Large intestine (tissue), 3 donors: ENCODE results near the gene VAV1. TPM values are rescaled to one million over a fixed set of nuclear protein-coding genes. Genes with fewer than 3 reads are reported as not detected.
"Not testable (repeated sequence)": the region's sequence is repeated elsewhere in the genome, so short reads cannot be mapped to it uniquely, and the experiment has no call there.

Experiments used
- DNase-seq, 2 donors: peaks; one replicate each; pipeline versions ENCODE4 v3.0.0 to v3.0.0-alpha.2; 2013
- H3K27ac ChIP-seq: one replicate; pipeline ENCODE4 v1.5.1; 2013; ENCODE audit warnings: low read length
- H3K27me3 ChIP-seq: 2 replicates; pipeline ENCODE4 v1.6.1; 2013; ENCODE audit warnings: low read length; ENCODE audit not compliant: control insufficient read depth, insufficient read depth
- H3K36me3 ChIP-seq: 2 replicates; pipeline ENCODE4 v1.6.1; 2013; ENCODE audit warnings: low read length; ENCODE audit not compliant: control insufficient read depth, insufficient read depth
- H3K4me1 ChIP-seq: one replicate; pipeline ENCODE4 v1.6.1; 2013; ENCODE audit warnings: low read length; ENCODE audit not compliant: control insufficient read depth, insufficient read depth
- H3K4me3 ChIP-seq: one replicate; pipeline ENCODE4 v1.5.1; 2013; ENCODE audit warnings: low read length
- H3K9me3 ChIP-seq: one replicate; pipeline ENCODE4 v1.6.1; 2013; ENCODE audit warnings: mild to moderate bottlenecking, low read depth, low read length, moderate library complexity; ENCODE audit not compliant: control insufficient read depth
- WGBS: methylation state at CpG from one replicate; pipeline ENCODE4 v1.1.5; 2013; ENCODE audit warnings: low lambda C conversion rate; ENCODE audit not compliant: insufficient coverage; 5-methylcytosine and 5-hydroxymethylcytosine counted together
- polyA plus RNA-seq: library from polyadenylated mRNA; unstranded; fragments of 120-200 nt; gene quantifications from one replicate; pipeline ENCODE4 v1.2.1, GENCODE V29; 2013

The VAV1 gene
- polyA plus RNA-seq, 1 donor = 3.2 TPM

DNA sequence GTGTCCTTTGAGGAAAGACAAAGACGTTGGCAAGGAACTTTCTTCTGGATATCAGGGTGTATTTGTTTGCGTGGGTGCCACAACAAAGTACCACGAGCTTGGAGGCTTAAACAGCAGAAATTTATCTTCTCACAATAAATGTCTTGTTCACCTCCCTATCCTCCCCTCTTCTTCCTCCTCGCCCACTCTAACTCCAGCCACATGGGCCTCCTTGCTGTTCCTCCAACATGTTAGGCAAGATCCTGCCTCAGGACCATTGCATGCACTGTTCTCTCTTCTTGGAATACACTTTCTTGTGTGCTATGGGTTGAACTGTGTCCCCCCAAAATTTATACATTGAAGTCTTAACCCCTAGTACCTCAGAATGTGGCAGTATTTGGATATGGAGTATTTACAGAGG is 45.7 kb downstream of the VAV1 start:
- Histone ChIP-seq H3K36me3 (no peaks in the 10 kb centered on the region), H3K4me3 (no peak overlapping the region), H3K27ac (no peak overlapping the region), H3K4me1 (no peaks in the 10 kb centered on the region), H3K9me3 (no peaks in the 10 kb centered on the region), H3K27me3 (no peaks in the 10 kb centered on the region)
- 100% methylated on average over 1 of the region's 4 CpGs for WGBS
- no peak for DNase-seq

DNA sequence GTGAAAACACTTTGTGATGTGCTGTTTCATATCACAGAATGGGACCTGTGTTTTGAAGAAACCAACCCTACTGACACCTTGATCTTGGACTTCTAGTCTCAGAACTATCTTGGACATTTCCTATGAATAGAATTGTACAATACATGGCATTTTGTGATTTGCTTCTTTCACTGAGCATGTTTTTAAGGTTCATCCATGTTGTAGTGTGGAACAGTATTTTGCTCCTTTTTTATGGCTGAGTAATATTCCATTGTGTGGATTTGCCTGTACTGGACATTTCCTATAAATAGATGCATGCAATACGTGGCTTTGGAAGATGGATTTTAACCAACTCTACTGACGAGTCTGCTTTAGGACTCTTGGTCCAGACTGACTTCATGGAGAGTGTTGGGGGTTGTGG is 46.8 kb downstream of the VAV1 start:
- Histone ChIP-seq H3K27ac (no peak overlapping the region), H3K4me1 (no peaks in the 10 kb centered on the region), H3K27me3 (no peaks in the 10 kb centered on the region), H3K36me3 (no peaks in the 10 kb centered on the region), H3K4me3 (no peak overlapping the region), H3K9me3 (no peaks in the 10 kb centered on the region)
- no peak for DNase-seq
- WGBS = no CpG with 5 or more reads among the region's 2 CpGs

DNA sequence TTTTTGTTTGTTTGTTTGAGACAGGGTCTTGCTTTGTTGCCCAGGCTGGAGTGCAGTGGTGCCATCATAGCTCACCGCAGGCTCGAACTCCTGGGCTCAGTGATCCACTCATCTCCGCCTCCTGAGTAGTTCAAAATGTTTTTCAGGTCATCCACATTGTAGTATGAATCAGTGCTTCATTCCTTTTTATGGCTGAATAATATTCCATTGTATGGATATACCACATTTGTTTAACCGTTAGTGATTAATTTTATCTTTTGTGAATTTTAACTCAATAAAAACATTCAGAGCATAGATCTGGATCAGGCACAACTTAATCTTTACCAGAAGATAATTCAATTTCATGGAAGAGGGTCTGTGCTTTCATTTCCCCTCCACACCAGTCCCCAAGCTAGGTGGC is 47.7 kb downstream of the VAV1 start:
- Histone ChIP-seq H3K36me3 (no peaks in the 10 kb centered on the region), H3K27me3 (no peaks in the 10 kb centered on the region), H3K4me1 (no peaks in the 10 kb centered on the region), H3K27ac (no peak overlapping the region), H3K4me3 (no peak overlapping the region), H3K9me3 (no peaks in the 10 kb centered on the region)
- 100% methylated on average over 1 of the region's 4 CpGs for WGBS
- DNase-seq = no peak

DNA sequence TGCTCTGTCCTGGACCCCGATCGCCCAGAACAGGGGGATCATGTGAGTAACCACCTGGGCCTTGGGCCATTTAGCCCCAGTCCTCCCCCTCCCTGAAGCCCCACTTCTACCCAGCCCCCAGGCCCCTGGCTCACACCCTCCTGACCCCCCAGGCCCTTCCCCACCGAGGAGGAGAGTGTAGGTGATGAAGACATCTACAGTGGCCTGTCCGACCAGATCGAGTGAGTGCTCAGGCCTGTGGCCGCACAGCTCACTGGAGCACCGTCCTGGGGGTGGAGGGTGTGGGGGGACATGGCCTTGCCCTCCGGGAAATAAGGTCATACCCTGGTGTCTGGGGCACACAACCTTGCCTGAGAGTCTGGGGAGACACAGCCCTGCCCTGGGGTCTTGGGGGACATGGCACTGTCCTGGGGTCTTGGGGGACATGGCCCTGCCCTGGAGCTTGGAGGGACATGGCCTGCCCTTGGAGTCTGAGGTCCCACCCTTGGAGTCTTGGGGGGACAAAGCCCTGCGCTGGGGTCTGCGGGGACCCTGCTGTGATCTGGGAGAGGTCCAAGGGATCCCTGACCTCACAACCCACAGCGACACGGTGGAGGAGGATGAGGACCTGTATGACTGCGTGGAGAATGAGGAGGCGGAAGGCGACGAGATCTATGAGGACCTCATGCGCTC is 49.3 kb downstream of the VAV1 start:
- Histone ChIP-seq H3K27ac (no peak overlapping the region), H3K36me3 (no peaks in the 10 kb centered on the region), H3K9me3 (no peaks in the 10 kb centered on the region), H3K4me3 (no peak overlapping the region), H3K27me3 (no peaks in the 10 kb centered on the region), H3K4me1 (no peaks in the 10 kb centered on the region)
- no peak for DNase-seq
- no CpG with 5 or more reads among the region's 17 CpGs for WGBS

DNA sequence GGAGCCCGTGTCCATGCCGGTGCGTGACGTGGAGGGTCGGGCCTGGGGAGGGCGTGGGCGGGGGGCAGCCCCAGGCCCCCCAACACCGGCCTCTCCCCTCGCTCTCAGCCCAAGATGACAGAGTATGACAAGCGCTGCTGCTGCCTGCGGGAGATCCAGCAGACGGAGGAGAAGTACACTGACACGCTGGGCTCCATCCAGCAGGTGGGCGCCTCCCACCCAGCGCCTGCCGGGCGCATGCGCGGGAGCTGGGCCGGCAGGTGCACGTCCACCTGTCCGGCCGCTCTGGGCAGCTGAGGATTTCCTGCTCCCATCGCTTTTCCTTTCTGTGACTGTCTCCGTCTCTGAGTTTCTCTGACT is 49.8 kb downstream of the VAV1 start:
- DNase-seq = no peak

DNA sequence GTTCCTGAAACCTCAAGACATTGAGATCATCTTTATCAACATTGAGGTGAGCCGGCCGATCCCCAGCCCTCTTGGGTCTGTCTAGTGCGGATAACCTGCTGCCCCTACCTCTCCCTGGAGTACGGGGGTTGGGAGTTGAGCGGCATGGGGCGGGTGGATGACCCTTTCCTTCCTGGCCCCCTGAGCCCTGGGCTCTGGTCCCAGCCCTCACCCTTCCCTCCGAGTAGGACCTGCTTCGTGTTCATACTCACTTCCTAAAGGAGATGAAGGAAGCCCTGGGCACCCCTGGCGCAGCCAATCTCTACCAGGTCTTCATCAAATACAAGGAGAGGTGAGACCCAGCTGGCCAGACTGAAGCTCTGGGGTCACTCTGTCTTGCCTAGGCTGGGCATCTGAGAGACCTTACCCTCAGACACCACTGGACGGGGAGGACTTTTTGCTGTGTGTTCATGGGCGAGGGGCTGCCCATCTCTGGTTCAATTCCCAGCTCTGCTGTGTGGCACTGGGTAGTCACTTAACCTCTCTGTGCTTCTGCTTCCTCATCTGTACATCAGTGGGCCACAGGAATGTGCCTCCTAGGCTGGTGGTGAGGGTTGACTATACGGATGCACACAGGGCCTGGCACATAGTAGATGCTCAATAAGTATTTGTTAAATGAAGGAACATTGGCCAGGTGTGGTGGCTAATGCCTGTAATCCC is 52.7 kb downstream of the VAV1 start:
- H3K36me3 ChIP-seq = no peaks in the 10 kb centered on the region
- no peaks in the 10 kb centered on the region for H3K9me3 ChIP-seq
- no peak overlapping the region for H3K27ac ChIP-seq
- no CpG with 5 or more reads among the region's 12 CpGs for WGBS
- no peaks in the 10 kb centered on the region for H3K4me1 ChIP-seq
- H3K27me3 ChIP-seq = no peaks in the 10 kb centered on the region
- no peak overlapping the region for H3K4me3 ChIP-seq
- no peak for DNase-seq

More for the DNA sequence above, 49.8 kb downstream of the VAV1 start:
- no peak overlapping the region for H3K4me3 ChIP-seq
- WGBS = no CpG with 5 or more reads among the region's 25 CpGs
- H3K27ac ChIP-seq = no peak overlapping the region
- no peaks in the 10 kb centered on the region for H3K4me1 ChIP-seq
- no peaks in the 10 kb centered on the region for H3K27me3 ChIP-seq
- H3K36me3 ChIP-seq = no peaks in the 10 kb centered on the region
- H3K9me3 ChIP-seq = no peaks in the 10 kb centered on the region

DNA sequence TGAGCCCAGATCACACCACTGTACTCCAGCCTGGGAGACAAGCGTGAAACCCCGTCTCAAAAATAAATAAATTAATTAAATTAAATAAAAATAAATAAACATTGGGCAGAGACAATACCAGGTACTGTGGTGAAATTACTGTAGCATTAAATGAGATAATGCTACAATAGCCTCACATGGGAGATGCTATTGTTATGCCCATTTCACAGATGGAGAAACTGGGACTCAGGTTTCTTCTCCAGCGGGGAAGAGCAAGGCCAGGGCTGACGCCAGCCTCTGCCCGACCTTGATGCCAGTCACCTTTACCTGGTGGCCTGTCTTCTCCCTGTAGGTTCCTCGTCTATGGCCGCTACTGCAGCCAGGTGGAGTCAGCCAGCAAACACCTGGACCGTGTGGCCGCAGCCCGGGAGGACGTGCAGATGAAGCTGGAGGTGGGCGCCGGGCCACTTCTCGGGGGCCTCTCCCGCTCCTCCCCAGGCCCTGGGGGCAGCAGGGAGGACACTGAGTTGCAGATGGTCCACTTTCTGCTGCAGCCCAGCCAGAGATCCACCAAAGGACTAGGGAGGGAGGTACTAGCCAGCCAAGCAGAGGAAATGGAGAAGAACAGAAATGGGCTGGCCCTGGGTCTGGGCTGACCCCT is 53.9 kb downstream of the VAV1 start:
- WGBS = 100% methylated on average over 2 of the region's 15 CpGs
- no peak for DNase-seq
- no peaks in the 10 kb centered on the region for H3K4me1 ChIP-seq
- no peaks in the 10 kb centered on the region for H3K27me3 ChIP-seq
- no peak overlapping the region for H3K27ac ChIP-seq
- no peaks in the 10 kb centered on the region for H3K9me3 ChIP-seq
- no peaks in the 10 kb centered on the region for H3K36me3 ChIP-seq
- H3K4me3 ChIP-seq = no peak overlapping the region

DNA sequence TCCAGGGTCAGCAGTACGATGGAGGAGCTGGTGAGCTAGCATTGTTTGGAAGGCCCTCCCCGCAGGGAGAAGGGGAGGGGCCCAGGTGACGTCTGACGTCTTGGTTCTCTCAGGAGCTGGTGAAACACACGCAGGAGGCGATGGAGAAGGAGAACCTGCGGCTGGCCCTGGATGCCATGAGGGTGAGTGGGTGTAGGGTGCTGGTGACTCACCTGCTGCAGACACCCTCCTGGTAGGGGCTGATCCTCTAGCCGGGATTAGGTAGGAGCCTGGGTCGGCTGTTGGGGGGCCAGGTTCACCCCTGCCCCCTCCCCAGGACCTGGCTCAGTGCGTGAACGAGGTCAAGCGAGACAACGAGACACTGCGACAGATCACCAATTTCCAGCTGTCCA is 55.8 kb downstream of the VAV1 start:
- H3K4me1 ChIP-seq = no peaks in the 10 kb centered on the region
- H3K9me3 ChIP-seq = no peaks in the 10 kb centered on the region
- DNase-seq = no peak
- WGBS = no CpG with 5 or more reads among the region's 14 CpGs
- no peaks in the 10 kb centered on the region for H3K27me3 ChIP-seq
- no peaks in the 10 kb centered on the region for H3K36me3 ChIP-seq
- H3K4me3 ChIP-seq = no peak overlapping the region
- no peak overlapping the region for H3K27ac ChIP-seq

DNA sequence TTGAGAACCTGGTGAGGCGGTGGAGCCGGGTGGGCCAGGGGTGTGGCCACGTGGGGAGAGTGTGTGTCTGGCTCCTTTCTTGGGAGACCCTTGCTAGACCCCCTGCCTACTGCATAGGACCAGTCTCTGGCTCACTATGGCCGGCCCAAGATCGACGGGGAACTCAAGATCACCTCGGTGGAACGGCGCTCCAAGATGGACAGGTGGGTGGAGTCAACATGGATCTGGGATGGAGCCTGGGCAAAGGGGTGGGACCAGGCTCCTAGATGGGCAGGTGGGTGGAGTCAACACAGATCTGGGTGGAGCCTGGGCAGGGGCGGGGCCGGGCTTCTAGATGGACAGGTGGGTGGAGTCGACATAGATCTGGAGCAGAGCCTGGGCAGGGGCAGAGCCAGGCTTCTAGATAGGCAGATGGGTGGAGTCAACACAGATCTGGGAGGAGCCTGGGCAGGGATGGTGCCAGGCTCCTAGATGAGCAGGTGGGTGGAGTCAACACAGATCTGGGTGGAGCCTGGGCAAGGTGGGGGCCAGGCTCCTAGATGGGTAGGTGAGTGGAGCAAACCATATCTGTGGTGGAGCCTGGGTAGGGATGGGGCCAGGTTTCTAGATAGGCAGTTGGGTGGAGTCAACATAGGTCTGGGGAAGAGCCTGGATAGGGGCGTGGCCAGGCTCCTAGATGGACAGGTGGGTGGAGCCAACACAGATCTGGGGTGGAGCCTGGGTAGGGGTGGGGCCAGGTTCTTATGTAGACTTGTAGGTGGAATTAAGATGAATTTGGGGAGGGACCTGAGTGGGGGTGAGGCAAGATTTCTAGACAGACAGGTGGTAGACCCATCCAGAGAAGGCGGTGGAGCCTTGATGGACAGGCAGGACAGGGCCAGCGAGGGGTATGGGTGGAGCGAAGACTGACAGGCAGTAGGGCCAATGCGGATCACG is 56.5 kb downstream of the VAV1 start:
- Histone ChIP-seq H3K27ac (no peak overlapping the region), H3K36me3 (no peaks in the 10 kb centered on the region), H3K4me3 (no peak overlapping the region), H3K4me1 (no peaks in the 10 kb centered on the region), H3K27me3 (no peaks in the 10 kb centered on the region), H3K9me3 (no peaks in the 10 kb centered on the region)
- no CpG with 5 or more reads among the region's 18 CpGs for WGBS
- no peak for DNase-seq

DNA sequence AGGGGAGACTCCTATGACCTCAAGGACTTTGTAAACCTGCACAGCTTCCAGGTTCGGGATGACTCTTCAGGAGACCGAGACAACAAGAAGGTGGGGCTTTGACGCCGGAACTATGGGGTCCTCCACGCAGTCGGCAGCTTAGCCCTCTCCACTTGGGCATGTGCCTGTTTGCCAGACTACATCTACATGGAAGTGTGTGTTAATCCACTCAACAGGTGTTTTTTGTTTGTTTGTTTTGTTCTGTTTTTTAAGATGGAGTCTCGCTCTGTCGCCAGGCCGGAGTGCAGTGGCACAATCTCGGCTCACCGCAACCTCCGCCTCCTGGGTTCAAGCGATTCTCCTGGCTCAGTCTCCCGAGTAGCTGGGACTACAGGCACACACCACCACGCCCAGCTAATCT is 57.3 kb downstream of the VAV1 start:
- not testable (repeated sequence) for H3K36me3 ChIP-seq, DNase-seq
- no CpG with 5 or more reads among the region's 15 CpGs for WGBS

More for the DNA sequence above, 57.3 kb downstream of the VAV1 start:
- H3K4me1 ChIP-seq, H3K27ac ChIP-seq, H3K4me3 ChIP-seq, H3K27me3 ChIP-seq, H3K9me3 ChIP-seq: not testable (repeated sequence)
